GM21576 (cell line): ENCODE data around the gene CHD9.
A peak's percentile ranks its signal among the peaks of the same experiment; 100 is the strongest.
"Not testable (repeated sequence)": the region's sequence is repeated elsewhere in the genome, so short reads cannot be mapped to it uniquely, and the experiment has no call there.

ENCODE experiments used
- ATAC-seq: cut with Tn5 transposase; IDR thresholded peaks from one replicate; pipeline ENCODE4 v1.9.1; 2021; ENCODE audit warnings: mild to moderate bottlenecking, moderate library complexity; ENCODE audit not compliant: unreplicated experiment

The CHD9 gene

DNA sequence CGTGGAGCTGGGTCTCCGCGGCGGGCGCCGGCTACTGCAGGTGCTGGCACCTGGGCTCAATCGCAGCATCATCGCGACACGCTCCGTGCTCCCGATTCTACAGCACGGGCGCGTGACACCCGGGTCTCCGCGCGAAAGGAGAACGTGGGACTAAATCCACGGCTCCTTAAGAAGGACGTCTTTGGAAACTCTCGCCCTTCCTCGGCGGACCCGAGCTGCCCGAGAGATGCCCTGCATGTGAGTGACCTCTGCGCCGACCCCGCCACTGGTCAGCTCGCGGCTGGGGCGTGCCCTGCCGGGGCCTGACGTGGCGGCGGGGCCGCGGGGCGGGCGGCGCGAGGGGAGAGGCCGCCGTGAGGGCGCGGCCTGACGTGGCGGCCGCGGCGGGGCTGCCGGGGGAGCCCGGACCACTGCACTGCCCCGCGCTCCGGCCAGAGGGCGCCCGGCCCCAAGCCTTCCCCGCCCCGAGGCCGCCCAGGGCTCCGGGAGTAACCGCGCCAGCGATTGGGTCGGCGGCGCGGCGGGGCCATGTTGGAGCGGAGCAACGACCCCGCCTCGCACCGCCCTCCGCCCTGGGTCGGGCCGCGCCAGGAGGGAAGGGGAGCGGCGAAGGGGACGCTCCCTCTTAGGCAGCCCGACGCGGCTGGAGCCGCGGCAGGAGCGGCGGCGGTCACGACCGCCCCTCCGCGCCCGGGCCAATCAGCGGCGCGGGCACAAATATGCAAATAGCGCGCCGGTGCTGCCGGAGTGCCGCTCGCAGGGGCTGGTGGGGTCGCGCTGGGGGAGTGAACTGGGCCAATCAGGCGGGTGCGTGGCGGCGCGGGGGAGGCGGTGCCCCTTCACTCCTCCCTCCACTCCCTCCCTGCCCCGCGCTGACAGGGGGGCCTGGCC is 75.6 kb downstream of the CHD9 start:
- peak; percentile 79 for ATAC-seq

DNA sequence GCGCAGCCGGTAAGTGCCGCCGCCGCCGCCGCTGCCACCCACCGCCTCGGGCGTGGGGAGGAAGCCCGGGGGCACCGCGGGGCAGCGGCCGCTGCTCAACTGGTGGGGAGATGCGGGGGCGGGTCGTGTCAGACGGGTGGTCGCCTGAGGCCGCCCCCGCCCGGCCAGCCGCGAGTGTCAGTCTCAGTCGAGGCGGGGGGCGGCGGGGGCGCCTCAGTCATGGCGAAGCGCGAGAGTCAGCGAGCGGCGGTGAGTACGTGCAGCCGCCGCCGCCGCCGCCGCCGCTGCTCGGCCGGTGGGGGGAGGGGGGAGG is 76.2 kb downstream of the CHD9 start:
- no peak for ATAC-seq

DNA sequence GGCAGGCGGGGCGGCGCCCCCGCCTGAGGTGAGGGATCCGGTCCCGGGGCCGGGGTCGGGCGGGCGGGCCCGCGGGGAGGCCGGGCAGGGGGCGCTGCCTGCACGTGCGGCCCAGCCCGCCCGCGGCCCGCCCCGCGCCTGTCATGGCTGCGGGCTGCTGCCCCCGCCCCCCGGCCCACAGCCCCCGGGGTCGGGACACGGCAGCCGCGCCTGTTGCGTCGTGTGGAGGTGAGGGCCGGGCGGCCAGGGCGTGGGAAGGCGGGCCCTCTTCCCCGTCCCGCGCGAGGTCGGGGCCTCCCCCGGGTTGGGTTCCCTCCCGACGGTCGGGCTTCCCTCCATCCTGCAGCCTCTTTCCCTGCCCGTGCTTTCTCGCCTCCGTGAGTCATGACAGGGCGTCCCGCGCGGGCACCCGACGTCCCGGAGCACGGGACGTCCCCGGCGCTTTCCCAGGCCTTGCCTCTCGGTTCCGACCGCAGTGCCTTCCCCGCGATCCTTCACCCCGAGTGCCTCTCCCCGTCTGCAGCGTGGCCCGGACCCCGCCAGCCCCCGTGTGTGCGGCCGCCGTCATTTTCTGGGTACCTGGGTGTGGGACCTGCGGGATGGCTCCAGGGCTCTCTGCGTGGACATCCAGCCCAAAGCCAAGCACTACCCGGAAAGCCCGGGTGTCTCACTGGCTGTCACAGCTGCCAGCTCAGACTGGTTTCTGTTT is 76.7 kb downstream of the CHD9 start:
- ATAC-seq = no peak

DNA sequence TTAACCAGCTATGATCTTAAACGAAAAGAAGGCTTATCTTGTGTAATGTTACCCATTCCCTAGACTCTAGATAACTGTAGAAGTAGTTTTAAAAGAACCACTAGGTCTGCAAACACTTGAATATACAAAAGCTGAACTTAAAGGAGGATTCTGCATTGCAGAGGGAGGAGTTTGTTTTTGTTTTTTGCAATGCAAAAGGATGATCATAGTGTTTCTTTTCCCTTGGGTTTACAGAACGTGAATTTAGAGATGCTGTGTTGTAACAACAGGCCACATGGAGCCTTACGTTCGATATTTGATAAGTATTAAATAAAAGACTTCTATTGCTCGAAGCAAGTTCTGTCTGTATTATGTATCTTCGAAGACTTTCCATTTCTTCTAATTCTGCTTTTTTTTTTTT is 77.6 kb downstream of the CHD9 start:
- no peak for ATAC-seq

DNA sequence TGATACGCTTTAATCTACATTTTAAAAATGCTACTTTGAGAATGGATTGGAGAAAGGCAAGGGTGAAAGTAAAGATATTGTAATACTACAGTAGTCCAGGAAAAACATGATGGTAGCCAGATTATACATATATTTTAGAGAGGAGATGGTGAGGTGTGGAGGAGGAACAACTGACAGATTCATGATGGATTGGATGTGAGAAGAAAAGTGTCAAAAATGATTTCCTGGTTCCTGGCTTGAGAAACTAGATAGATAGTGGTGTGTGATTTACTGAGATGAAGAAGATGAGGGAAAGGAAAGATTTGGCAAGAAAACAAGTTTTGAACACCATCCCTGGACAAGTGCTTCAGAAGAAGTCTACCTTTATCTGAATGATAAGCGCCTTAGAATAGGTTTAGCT is 80.5 kb downstream of the CHD9 start:
- ATAC-seq = no peak

DNA sequence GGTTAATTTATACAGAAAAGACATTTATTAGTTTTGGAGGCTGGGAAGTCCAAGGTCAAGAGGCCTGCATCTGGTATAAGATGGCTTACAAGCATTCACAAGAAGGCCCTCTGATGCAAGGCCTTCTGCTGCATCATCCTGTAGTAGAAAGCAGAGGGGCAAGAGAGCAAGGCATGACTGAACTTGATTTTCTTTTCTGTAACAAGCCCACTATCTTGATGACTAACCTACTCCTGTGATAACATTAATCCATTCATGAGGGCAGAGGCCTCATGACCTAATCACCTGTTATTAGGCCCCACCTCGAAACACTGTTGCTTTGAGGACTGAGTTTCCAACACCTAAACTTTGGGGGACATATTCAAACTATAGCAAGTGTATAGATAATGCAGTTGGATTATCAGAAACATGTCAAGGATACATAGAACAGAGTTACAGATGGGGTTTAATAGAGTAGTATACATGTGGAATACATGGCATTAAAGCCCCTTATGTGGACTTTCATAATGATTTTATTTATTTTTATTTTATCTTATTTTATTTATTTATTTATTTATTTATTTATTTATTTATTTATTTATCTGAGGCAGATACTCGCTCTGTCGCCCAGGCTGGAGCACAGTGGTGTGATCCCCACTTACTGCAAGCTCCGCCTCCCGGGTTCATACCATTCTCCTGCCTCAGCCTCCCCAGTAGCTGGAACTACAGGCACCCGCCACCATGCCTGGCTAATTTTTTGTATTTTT is 88.2 kb downstream of the CHD9 start:
- no peak for ATAC-seq

DNA sequence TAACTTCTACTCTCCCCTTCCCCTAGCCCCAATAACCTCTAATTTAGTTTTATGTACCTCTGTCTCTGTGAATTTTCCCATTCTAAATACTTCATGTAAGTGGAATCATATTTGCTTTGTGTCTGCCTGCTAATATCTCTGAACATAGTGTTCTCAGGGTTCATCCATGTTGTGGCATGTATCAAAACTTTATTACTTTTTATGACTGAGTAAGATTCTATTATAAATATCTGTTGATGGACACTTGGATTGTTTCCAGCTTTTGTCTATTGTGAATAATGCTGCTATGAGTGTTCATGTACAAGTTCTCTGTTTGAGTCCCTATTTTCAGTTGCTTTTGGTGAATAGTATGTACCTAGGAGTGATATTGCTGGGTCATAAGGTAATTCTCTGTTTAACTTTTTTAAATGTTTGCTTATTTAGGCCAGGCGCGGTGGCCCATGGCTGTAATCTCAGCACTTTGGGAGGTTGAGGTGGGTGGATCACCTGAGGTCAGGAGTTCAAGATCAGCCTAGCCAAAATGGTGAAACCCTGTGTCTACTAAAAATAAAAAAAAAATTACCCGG is 92.8 kb downstream of the CHD9 start:
- no peak for ATAC-seq

DNA sequence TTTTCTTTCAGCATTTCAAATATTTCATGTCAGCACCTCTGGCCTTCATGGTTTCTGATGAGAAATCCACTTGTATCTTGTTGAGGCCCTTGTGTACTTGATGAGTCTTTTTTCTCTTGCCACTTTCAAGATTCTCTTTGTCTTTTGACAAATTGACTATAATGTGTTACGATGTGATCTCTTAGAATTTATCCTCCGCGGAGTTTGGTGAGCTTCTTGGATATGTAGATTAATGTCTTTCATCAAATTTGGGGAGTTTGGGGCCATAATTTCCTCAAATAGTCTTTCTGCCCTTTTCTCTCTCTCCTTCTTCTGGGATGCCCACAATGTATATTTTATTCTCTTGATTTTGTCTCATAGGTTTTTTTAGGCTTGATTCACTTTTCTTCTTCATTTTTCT is 96.0 kb downstream of the CHD9 start:
- ATAC-seq = no peak

DNA sequence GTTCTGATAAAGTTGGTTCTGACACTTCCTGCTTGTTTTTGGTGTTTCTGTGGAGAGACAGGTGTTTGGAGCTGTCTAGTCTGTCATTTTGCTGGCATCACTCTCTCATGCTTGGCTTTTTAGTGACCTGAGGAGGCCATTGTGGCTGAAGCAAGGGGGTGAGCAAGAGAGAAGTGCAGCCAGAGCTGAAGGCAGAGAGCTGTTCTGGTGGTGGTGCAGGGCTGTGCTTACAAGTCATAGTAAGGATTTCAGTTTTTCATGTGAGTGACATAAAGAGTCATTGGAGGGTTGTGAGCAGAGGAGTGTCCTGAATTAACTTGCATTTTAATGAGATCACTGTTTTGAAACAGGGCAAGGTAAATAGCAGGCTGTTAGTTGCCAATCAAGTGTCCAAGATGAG is 97.5 kb downstream of the CHD9 start:
- no peak for ATAC-seq

DNA sequence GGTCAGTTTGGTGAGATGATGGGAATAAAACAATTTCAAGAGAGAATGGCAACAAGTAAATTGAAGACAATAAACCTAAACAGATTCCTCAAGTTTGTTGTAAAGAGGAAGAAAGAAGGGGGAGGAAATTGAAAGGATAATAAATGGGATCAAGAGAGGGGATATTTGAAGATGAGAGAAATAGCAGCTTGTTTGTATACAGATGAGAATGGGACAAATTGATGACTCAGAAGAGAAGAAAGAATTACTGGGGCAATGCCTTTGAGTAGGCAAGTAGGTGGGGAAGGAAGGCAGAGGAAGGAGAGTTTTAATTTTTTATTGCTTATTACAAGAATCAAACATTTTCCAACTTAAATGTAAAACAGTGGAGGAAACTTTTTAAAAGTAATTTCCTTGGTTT is 98.3 kb downstream of the CHD9 start:
- ATAC-seq = no peak

DNA sequence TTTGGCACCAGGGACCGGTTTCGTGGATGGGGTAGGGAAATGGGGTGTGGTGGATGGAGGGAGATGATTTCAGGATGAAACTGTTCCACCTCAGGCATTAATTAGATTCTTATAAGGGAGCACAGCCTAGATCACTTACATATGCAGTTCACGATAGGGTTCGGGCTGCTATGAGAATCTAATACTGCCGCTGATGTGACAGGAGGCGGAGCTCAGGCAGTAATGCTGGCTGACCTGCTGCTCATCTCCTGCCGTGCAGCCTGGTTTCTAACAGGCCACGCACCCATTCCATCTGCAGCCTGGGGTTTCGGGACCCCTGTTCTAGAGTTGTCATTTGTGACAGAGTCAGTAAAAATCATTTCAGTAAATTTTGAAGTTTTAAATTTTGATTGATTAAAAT is 99.7 kb downstream of the CHD9 start:
- ATAC-seq = no peak

DNA sequence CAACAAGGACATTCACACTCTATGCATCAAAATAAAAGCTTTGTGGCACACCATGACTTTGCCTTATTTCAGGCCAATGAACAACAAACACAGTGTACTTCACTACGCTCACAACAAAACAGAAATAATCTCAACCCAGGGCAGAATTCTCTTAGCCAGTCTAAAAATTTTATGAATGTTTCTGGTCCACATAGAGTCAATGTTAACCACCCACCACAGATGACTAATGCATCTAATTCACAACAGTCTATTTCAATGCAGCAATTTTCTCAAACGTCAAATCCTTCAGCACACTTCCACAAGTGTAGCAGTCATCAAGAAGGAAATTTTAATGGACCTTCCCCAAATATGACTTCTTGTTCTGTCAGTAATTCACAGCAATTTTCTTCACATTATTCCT is 101.7 kb downstream of the CHD9 start:
- no peak for ATAC-seq

DNA sequence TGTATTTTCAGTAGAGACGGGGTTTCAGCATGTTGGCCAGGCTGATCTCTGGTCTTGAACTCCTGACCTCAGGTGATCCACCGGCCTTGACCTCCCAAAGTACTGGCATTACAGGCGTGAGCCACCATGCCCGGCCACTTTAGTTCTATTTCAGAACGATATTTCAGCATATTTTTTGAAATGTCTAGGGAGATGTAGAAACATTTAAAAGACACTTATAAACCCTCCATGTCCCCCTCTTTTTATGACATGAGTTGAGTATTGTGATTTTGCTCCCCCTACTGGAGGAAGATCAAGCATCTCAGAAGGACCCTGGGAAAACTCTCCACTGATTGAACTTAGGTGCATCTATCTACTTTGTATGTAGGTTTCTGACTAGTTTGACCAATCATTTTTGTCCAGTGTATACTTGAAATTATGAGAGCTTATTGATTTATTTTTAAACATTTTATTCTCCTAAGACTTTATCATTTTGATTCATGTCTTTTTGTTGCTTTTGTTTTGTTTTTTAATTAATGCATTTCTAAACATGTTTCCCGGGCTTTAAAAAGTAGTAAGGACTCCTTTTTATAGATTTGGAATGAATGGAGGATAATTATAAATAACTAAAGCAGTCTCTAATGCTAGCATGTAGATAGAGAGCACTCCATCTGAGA is 105.1 kb downstream of the CHD9 start:
- ATAC-seq = peak; percentile 71

DNA sequence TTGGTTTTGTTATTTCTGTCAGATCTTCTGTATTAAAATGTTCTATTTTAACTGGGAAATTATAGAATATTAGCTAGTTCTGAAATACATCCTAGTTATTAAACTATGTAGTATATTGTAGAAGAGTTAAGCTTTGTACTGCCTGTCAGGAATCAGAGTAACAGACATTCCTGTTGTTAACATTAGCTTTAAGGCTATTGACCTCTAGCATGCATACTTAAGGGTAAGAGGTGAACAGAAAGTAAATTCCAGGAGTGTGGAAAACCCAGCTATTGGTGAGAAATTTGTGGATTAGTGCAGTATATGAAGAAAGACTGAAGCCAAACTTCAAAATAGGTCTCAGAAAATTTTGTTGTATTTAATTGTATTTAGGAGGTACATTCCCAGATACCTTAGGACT is 111.3 kb downstream of the CHD9 start:
- ATAC-seq = no peak

DNA sequence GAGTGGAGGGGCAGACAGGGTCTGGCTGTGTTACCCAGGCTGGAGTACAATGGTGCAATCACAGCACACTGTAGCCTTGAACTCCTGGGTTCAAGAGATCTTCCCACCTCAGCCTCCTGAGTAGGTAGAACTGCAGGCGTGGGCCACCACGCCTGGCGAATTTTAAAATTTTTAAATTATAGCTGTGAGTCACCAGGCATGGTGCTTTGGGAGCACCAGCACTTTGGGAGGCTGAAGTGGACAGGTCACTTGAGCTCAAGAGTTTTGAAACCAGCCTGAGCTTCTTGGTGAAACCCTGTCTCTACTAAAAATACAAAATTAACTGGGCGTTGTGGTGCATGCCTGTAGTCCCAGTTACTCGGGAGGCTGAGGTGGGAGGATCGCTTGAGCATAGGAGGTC is 114.0 kb downstream of the CHD9 start:
- ATAC-seq = no peak

DNA sequence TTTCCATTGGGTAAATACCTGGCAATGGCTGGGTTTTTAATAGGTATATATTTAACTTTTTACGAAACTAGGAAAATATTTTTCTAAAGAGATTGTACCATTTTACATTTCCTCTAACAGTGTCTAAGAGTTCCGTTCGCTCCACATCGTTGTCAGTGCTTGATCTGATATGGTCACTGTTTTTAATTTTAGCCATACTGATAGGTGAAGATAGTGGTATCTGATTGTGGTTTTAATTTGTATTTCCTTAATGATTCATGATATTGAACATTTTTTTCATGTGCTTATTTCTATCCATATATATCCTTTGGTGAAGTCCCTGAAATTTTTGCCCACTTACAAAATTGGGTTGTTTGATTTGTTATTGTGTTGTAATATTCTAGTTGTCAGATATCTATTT is 117.7 kb downstream of the CHD9 start:
- ATAC-seq = no peak

DNA sequence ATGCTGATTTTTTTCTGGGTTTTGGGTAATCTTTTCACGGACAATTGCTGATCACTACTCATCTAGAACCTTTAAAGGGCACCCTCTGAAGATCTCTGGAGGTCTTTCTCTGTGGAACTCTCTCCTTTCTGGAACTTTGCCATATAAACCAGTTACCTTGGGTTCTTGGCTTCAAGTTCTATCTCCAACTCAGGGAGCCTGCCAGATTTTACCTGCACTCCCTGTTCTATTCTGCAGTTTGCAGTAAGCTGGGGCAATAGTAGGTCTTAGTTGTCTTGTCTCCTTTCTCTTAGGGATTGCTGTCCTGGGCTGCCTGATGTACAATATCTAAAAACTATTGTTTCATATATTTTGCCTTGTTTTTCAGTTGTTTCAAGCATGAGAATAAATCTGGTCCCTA is 120.3 kb downstream of the CHD9 start:
- no peak for ATAC-seq

DNA sequence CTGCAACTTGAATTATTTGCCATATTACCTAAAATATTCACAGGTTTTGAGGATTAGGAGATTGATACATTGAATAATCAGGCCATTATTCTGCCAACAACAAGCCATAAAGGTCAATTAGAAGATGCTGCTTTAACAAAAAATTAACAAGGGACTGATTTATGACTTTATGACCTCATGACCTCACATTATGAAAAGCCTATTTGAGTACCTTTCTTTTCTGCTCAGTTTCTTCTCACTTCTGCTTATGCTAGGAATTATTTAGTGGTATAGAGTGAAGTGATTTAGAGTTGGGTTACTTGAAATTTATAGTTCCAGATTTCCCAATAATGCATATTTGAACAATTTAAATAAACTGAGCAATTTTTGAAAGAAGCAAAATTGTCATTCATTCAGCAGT is 121.6 kb downstream of the CHD9 start:
- ATAC-seq = no peak

DNA sequence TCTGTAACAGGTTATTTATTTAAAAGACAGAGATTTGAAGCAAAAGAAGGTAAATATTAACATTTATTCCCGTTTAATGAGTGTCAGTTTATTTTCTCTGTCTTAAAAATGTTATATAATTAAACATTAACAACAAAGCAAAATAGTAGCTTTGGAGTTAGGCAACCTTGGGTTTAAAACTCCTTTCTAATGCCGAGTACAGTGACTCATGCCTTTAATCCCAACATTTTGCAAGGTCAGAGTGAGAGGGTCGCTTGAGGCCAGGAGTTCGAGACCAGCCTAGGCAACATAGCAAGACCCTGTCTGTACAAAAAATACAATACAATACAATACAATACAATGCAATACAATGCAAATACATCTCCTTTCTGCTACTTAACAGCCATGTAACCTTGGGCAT is 128.7 kb downstream of the CHD9 start:
- no peak for ATAC-seq

DNA sequence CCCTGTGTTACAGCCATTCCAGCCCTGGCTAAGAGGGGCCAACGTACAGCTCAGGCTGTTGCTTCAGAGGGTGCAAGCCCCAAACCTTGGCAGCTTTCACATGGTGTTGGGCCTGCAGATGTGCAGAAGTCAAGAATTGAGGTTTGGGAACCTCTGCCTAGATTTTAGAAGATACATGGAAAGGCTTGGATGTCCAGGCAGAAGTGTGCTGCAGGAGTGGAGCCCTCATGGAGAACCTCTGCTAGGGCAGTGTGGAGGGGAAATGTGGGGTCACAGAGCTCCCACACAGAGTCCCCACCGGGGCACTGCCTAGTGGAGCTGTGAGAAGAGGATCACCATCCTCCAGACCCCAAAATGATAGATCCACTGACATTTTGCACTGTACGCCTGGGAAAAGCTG is 130.9 kb downstream of the CHD9 start:
- ATAC-seq = not testable (repeated sequence)

DNA sequence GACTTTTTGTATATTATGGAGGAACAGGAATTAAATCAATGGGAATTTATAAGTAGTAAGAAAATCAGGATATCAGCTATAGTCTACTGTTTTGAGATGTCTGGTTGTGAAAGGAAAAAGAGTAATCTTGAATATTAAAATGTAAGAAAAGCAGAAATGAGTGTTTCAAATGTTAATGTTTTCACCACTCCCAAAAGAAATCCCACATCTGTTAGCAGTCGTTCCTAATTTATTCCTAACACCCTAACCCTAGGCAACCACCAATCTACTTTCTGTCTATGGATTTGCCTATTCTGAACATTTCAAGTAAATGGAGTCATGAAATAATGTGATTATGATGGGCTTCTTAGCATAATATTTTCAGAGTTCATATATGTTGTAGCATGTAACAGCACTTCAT is 133.0 kb downstream of the CHD9 start:
- ATAC-seq = no peak
